AML-193 (cell line): ENCODE results near the gene SMC6.

Experiments used
- DNase-seq, 2 experiments: peaks; one replicate each; lab custom pipeline; 2025; lab: John Stamatoyannopoulos, UW

The SMC6 gene

DNA sequence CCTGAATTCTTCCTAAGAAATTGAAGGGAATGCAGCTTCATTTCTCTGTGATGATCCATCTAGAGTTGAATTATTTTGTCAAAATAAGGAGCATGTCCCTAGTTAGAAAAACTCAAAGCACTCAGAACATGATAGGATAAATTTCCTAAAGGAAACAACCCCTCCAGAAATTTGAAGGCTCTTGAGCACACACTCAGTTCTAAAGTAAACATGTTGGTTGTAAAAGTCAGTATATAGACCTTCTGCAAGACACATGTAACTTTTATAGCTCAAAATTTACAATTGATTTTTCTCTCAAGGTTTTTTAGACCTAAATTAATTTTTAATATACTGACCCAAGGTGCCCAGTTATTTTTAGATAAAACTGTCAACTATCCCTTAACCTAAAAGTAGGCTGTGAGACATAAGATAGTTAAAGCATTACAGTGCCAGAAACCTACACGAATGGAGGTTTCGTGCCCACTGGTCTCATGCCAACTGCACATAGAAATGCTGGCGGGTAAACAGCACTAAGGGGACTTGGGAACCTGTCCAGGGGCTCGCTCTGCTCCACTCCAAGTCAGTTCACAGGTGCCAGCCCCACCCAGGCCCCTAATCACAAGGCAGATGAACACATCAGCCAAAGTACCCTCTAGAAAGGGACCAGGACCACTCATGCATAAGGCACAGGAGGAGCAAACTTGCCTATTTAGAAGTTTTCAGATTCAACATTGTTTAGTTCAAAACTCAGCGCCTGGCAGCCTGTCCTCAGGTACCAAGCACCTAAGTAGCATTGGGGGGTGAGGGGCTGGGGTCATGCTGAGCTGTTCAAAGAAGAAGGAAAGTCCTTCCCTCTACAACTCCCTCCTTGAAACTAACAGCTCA lies 106.5 kb downstream of the SMC6 start:
- DNase-seq = no peak

DNA sequence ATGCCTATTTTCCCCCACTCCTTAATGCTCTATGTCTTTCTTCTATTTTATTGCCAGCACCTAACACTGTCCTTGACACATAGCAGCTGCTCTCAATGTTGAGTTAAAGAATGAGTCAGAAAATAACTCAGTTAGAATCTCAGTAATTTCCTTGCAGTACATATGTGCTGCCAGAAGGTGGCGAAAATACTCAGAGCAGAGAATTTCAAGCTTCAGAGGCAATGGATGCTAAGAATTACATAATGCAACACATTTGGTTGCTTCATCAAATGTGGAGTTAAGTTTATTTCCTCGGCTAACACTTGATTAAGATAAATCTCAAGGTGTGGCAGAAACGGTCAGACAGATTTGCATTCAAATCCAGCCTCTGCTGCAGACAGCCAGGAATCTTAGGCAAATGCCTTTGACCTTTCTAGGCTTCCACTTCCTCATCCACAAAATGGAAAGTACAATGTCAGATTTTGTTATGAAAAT lies 107.5 kb downstream of the SMC6 start:
- DNase-seq = peak; percentile 70 to 75

- no peak for DNase-seq
These were observed 108.5 kb downstream of the SMC6 start for GRCh38 chr2:17644997-17645720.

GRCh38 chr2:17643031-17643615 lies 110.5 kb downstream of the SMC6 start:
- no peak for DNase-seq

GRCh38 chr2:17640406-17640805 lies 113.2 kb downstream of the SMC6 start:
- no peak for DNase-seq

- no peak for DNase-seq
These were observed 115.3 kb downstream of the SMC6 start for GRCh38 chr2:17638196-17638743.

DNA sequence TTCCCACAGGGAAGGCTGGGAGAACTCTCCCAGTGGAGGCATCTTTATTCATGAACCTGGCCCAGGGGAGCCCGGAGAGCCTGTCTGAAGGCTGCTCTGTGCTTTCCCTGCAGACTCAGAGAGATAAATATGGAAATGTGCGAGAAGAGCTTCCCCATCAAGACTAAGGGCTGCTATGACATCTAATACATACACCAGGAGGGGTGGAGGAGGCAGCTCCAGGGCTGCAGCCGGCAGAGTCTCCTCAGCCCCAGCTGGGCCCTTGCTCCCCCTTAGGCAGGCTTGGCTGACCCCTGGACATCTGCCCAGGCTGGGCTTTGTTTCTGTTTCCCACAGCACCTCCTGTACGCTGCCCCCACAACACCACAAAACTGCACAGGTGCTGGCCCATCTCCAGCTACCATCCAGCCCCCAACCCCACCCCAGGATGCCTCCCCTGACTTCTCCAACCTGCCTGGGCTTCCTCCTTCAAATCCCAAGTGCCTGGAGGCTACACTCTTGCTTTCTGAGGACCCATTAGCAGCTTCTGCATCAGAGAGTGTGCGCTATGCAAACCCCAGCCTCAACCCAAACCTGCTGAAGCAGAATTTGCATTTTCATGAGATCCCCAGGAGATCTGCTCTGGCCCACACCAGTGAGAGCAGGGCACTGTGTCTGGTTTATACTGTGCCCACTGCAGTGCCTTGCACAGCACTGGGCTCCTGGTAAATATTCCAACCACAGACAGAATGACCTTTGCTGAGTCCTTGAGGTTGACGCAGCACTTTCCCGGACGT lies 116.3 kb downstream of the SMC6 start:
- no peak for DNase-seq

DNA sequence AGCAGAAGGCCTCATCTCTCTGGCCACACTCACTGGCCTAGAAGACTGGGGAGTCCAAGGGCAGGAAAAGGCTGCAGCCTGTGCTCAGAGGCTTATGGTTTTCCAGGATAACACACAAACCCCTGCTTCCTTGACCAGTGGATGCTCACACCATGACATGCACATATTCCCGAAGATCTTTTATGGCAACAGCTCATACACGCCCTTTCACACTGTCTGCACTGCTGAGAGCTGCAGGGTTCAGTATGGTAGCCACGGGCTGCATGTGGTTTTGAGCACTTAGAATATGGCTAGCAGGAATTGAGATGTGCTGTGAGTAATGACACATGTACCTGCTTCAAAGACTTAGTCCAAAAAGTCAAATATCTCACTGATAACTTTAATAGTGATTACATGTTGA lies 117.4 kb downstream of the SMC6 start:
- DNase-seq = no peak

DNA sequence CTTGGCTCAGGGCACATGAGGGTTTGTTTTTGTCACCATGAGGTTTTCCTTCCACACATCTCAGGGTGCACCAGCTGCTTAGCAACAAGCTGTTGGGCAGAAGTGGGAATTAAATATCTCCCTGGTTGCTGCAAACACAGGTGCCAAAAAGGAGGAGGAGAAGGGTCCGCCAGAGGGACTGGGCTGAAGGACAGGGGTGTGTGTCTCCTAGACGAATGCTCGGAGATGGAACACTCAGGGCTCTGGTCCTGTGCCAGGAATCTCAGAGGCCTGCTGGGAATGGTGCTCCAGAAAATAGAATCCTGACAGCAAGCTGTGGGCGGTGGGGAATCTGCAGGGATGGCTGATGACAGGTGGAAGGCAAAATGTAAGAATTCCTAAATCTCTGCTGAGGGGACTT lies 118.6 kb downstream of the SMC6 start:
- no peak for DNase-seq

GRCh38 chr2:17630089-17630488 lies 123.5 kb downstream of the SMC6 start:
- DNase-seq = no peak

- DNase-seq = no peak
These were observed 125.0 kb downstream of the SMC6 start for GRCh38 chr2:17628349-17629261.

GRCh38 chr2:17627434-17627833 lies 126.2 kb downstream of the SMC6 start:
- DNase-seq = no peak

- DNase-seq = no peak
These were observed 126.6 kb downstream of the SMC6 start for GRCh38 chr2:17626986-17627385.

DNA sequence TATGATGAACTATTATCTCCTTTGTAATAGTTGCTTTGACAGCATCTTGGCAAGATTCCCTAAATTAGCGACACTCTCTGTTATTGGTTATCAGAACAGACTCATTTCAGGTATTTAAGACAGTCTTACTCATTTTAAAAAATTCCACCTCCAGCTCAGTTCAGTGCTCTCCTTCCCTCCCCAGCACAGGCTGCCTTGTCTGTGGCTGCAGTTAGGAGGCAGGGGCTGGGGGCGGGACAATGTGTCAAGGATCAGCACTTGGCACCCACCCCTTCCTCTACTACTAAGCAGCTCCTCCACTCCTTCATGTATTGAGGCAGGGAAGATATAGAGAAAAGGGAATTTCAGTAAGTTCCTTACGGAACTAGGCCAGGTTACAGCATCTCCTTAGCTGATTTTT lies 128.2 kb downstream of the SMC6 start:
- DNase-seq = no peak

DNA sequence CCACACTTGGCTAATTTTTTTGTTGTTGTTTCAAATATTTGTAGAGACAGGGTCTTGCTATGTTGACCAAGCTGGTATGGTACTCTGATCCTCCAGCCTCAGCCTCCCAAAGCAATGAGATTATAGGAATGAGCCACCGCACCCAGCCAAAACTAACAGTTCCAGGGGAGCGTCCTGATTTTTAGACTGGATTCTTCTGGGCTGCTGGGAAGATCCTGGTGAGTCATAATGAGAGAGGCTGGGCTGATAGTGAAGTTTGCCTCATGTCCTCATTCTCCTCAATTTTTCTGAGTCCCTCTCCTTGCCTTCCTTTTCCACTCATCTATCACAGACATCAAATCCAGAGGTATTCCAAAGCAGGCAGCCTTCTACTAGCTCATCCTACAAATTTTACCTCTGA lies 131.8 kb downstream of the SMC6 start:
- no peak for DNase-seq

- no peak for DNase-seq
These were observed 132.8 kb downstream of the SMC6 start for GRCh38 chr2:17620841-17621240.

DNA sequence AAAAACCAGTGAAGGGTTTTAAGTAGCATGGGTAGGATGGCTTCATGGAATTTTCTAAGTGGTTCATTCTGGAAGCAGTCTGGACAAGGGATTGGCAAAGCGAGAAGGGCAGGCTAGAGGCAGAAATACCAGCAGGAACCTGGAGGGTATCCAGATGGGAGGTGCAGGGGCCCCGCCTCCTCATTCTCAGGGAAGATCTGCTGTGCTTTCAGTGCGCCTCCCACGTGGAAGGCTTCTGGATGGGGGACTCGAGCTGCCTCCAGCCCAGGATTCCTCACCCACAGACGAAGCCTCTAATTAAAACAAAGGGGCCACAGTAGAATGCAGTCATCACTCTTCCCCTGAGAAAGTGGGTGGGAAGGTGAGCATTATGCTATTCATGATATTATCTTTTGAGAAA lies 133.3 kb downstream of the SMC6 start:
- no peak for DNase-seq

DNA sequence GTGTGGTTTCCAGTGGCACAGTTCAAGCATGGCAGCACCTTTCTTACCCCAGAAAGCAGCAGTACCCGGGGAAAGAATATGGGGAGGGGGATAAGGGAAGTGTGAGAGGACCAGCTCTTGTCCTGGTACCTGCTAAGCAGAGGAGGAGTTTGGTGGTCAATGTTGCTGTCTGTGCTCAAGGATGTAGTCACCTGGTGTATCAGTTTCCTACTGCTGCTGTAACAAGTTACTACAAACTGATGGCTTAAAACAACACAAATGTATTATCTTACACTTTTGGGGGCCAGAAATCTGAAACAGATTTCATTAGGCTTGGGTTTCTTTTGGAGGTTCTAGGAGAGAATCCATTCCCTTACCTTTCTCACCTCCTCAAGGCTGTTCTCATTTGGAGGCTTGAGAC lies 135.7 kb downstream of the SMC6 start:
- no peak for DNase-seq

GRCh38 chr2:17617516-17617915 lies 136.1 kb downstream of the SMC6 start:
- DNase-seq = no peak

- DNase-seq = no peak
These were observed 137.2 kb downstream of the SMC6 start for GRCh38 chr2:17616405-17616804.
